Measurements from ENCODE around the gene ZNF813. TPM values are rescaled to one million over a fixed set of nuclear protein-coding genes. Genes with fewer than 3 reads are reported as not detected.

Gene ZNF813
- total RNA-seq, 2 experiments from 2014 or later = 5.8 to 7.4 TPM

Other genes starting within 250 kb of the ZNF813 start
- 1 to 10 TPM; 6.4 to 7.5 TPM for gene ZNF677, start 212.9 kb upstream of the ZNF813 start, total RNA-seq
- not detected for gene VN1R2, start 209.4 kb upstream of the ZNF813 start, total RNA-seq
- gene VN1R4, start 200.0 kb upstream of the ZNF813 start, total RNA-seq = not detected
- 1 to 10 TPM; 5.9 to 6.3 TPM for gene ZNF845, start 134.0 kb upstream of the ZNF813 start, total RNA-seq
- 10 to 100 TPM; 21.5 to 27.8 TPM for gene ZNF525, start 102.0 kb upstream of the ZNF813 start, total RNA-seq
- 10 to 100 TPM; 10.7 to 10.9 TPM for gene ZNF765, start 72.6 kb upstream of the ZNF813 start, total RNA-seq
- 10 to 100 TPM; 10.5 to 11.4 TPM for gene ZNF761, start 35.7 kb upstream of the ZNF813 start, total RNA-seq
- gene ZNF331, start 70.4 kb downstream of the ZNF813 start, total RNA-seq = 10 to 100 TPM; 24.3 to 29.7 TPM
- not detected for gene DPRX, start 164.3 kb downstream of the ZNF813 start, total RNA-seq

All from activated CD4-positive, alpha-beta T cell treated with anti-CD3 and anti-CD28 coated beads for 36 hours (primary cell).